ENCODE measurements around the gene BCL11A.

BCL11A gene

DNA sequence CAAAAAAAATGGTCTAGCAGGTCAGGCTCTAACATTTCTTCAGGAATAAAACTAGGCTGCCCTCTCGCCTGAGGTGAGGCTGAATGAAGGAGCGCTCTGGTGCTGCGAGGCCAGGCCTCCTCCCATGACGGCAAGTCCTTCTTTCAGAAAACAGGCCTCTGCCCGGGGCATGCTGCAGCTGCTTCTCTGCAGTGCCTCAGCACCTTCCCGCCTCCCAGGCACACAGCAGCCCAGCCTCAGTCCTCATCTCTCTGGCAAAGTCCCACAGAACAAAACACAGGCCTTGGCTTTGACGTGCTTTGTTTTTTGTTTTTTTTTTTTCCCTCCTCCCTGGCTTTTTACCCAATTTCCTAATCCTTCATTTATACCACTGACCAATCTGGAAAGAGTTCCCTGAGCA, 74.8 kb downstream of the BCL11A start:
- TF ChIP-seq YY1 (IDR thresholded peaks at IDR 0.05; ENCODE audit: low read depth) (no peak), TAF1 (IDR thresholded peaks at IDR 0.05; ENCODE audit: low read depth) (no peak), ZBTB7A (IDR thresholded peaks at IDR 0.05; ENCODE audit: low read depth) (no peak), RAD21 (IDR thresholded peaks at IDR 0.05; ENCODE audit: low read depth) (no peak), EP300 (IDR thresholded peaks at IDR 0.05; ENCODE audit: borderline replicate concordance) (no peak), TCF12 (IDR thresholded peaks at IDR 0.05; ENCODE audit: low read depth) (no peak), EGR1 (IDR thresholded peaks at IDR 0.05) (no peak), CEBPB (IDR thresholded peaks at IDR 0.05) (no peak), CREB1 (IDR thresholded peaks at IDR 0.05; ENCODE audit: low read depth) (no peak)
- TF ChIP-seq, protein P1, sequence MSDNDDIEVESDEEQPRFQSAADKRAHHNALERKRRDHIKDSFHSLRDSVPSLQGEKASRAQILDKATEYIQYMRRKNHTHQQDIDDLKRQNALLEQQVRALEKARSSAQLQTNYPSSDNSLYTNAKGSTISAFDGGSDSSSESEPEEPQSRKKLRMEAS (IDR thresholded peaks at IDR 0.05): no peak
- TF ChIP-seq, protein P2, sequence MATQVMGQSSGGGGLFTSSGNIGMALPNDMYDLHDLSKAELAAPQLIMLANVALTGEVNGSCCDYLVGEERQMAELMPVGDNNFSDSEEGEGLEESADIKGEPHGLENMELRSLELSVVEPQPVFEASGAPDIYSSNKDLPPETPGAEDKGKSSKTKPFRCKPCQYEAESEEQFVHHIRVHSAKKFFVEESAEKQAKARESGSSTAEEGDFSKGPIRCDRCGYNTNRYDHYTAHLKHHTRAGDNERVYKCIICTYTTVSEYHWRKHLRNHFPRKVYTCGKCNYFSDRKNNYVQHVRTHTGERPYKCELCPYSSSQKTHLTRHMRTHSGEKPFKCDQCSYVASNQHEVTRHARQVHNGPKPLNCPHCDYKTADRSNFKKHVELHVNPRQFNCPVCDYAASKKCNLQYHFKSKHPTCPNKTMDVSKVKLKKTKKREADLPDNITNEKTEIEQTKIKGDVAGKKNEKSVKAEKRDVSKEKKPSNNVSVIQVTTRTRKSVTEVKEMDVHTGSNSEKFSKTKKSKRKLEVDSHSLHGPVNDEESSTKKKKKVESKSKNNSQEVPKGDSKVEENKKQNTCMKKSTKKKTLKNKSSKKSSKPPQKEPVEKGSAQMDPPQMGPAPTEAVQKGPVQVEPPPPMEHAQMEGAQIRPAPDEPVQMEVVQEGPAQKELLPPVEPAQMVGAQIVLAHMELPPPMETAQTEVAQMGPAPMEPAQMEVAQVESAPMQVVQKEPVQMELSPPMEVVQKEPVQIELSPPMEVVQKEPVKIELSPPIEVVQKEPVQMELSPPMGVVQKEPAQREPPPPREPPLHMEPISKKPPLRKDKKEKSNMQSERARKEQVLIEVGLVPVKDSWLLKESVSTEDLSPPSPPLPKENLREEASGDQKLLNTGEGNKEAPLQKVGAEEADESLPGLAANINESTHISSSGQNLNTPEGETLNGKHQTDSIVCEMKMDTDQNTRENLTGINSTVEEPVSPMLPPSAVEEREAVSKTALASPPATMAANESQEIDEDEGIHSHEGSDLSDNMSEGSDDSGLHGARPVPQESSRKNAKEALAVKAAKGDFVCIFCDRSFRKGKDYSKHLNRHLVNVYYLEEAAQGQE (IDR thresholded peaks at IDR 0.05; ENCODE audit: low read depth): no peak
- TF ChIP-seq, protein P3, sequence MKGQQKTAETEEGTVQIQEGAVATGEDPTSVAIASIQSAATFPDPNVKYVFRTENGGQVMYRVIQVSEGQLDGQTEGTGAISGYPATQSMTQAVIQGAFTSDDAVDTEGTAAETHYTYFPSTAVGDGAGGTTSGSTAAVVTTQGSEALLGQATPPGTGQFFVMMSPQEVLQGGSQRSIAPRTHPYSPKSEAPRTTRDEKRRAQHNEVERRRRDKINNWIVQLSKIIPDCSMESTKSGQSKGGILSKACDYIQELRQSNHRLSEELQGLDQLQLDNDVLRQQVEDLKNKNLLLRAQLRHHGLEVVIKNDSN (IDR thresholded peaks at IDR 0.05): no peak

DNA sequence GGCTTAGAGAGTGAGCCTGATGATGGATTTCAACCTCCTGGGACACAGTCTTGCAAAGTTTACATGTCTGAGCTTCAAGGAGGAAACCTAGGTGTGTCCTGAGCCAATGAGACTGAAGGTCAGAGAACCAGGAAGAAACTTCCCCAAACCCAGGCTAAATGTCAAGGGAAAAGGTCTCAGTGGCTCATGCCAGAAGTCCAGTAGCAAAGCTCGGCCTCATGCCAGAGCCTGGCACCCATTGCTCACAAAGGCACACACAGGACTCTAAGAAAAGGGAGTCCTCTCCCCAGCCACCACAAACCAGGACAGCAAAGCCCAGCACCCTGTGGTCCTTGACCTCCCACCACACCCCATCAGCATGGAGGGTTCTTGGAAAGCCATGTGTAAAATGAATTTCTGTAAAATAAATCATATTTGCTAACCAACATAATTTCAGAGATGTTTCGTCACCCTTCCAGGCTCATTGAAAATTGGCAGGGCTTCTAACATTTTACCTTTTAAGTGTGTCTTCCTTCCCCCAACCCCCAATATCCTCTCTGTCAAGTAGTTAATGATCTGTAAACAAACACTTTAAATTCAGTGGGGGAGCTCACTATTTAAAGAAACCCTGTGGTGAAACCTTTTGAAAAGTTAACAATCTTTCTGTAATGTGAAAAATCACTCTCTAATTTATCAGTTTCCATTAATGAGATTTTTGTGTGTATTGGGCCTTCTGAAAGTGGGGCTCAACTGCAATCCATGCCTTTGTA, 77.1 kb downstream of the BCL11A start:
- TF ChIP-seq NFIC (IDR thresholded peaks at IDR 0.05): no peak
- TF ChIP-seq ZBTB7A (IDR thresholded peaks at IDR 0.05; ENCODE audit: low read depth): no peak
- no peak for TF ChIP-seq FOXM1 (IDR thresholded peaks at IDR 0.05; ENCODE audit: borderline replicate concordance, low read depth)
- TF ChIP-seq RAD21 (IDR thresholded peaks at IDR 0.05; ENCODE audit: low read depth): no peak
- TF ChIP-seq, protein P2 (IDR thresholded peaks at IDR 0.05; ENCODE audit: low read depth): no peak
- no peak for TF ChIP-seq YY1 (IDR thresholded peaks at IDR 0.05; ENCODE audit: low read depth)
- TF ChIP-seq EP300 (IDR thresholded peaks at IDR 0.05; ENCODE audit: borderline replicate concordance): no peak
- no peak for TF ChIP-seq CREB1 (IDR thresholded peaks at IDR 0.05; ENCODE audit: low read depth)
- no peak for TF ChIP-seq CEBPB (IDR thresholded peaks at IDR 0.05)
- no peak for TF ChIP-seq EGR1 (IDR thresholded peaks at IDR 0.05)
- TF ChIP-seq, protein P1 (IDR thresholded peaks at IDR 0.05): no peak
- TF ChIP-seq TCF12 (IDR thresholded peaks at IDR 0.05; ENCODE audit: low read depth): no peak
- no peak for TF ChIP-seq TEAD4 (IDR thresholded peaks at IDR 0.05)
- no peak for TF ChIP-seq TAF1 (IDR thresholded peaks at IDR 0.05; ENCODE audit: low read depth)
- TF ChIP-seq, protein P3 (IDR thresholded peaks at IDR 0.05): no peak

DNA sequence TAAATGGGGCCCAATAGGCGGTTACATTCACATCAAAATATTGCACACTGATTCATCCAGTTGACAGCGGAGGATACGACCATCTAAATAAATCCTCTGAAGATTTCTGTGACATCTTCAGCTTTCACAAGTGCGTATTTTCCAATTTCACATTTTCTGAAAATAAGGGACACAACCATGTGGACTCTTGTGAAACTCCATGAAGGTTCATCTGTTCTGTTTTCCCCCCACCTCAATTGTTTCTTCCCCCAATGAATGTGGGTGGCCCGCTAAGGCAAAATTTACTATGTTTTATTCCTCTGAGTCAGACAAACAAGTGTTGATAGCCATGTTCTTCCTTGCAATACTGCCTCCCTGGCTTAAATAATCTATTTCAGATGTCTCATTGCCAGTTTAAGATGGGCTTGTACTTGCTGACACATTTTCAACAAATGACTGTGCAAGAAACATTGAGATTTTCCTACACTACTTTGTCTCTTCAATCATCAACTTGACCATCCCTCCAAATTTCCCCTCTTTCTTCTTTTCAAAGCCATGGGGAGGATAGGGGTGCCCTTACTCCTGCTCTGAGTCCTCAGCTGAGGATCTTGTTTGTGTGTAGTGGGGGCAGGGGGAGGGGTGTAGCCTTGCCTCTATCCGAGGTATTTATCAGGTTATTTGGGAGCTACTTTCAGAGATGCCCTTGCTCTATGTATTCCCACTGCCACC, 78.2 kb downstream of the BCL11A start:
- TF ChIP-seq TCF12 (IDR thresholded peaks at IDR 0.05; ENCODE audit: low read depth) (no peak), TEAD4 (IDR thresholded peaks at IDR 0.05) (no peak), EGR1 (IDR thresholded peaks at IDR 0.05) (no peak), EP300 (IDR thresholded peaks at IDR 0.05; ENCODE audit: borderline replicate concordance) (no peak), FOXM1 (IDR thresholded peaks at IDR 0.05; ENCODE audit: borderline replicate concordance, low read depth) (no peak), YY1 (IDR thresholded peaks at IDR 0.05; ENCODE audit: low read depth) (no peak), RAD21 (IDR thresholded peaks at IDR 0.05; ENCODE audit: low read depth) (no peak), CREB1 (IDR thresholded peaks at IDR 0.05; ENCODE audit: low read depth) (no peak), ZBTB7A (IDR thresholded peaks at IDR 0.05; ENCODE audit: low read depth) (no peak)
- TF ChIP-seq, protein P1 (IDR thresholded peaks at IDR 0.05): no peak

DNA sequence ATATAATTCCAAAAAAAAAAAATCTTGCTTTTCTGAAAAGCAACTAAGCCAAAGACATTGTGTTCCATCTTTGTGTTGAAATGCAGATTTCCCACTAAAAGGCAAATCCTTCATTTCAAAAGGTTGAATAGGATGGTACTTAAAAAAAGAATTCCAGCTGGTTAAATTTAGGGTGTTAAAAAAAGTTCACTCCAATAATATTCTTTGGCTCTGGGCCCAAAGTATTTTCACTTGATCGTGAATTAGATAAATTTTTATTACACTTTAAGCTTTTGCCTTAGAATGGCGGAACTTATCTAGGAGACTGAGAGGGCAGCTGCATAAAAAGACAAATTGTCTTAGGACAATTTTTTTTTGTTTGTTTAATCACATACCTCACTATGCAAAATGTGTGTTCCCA, 79.2 kb downstream of the BCL11A start:
- TF ChIP-seq TEAD4 (IDR thresholded peaks at IDR 0.05): no peak
- TF ChIP-seq, protein P1 (IDR thresholded peaks at IDR 0.05): no peak
- TF ChIP-seq, protein P2 (IDR thresholded peaks at IDR 0.05; ENCODE audit: low read depth): no peak

All from Ishikawa (cell line).